MG63 (cell line): ENCODE results near the gene ZNF212. TPM values are rescaled to one million over a fixed set of nuclear protein-coding genes. Genes with fewer than 3 reads are reported as not detected.
"Not testable (repeated sequence)": the region's sequence is repeated elsewhere in the genome, so short reads cannot be mapped to it uniquely, and the experiment has no call there.

Experiments used
- DNase-seq: peaks from one replicate; pipeline ENCODE4 v3.0.0-alpha.2; 2020
- H3K27me3 ChIP-seq: fragments of 250-450 bp; sonication (Bioruptor Pico); 2 replicates; pipeline ENCODE4 v1.5.1; 2020; ENCODE audit warnings: mild to moderate bottlenecking, moderate library complexity
- H3K36me3 ChIP-seq: fragments of 250-450 bp; sonication (Bioruptor Pico); 2 replicates; pipeline ENCODE4 v1.5.1; 2020; ENCODE audit warnings: mild to moderate bottlenecking, moderate library complexity
- H3K4me3 ChIP-seq: fragments of 250-450 bp; sonication (Bioruptor Pico); 2 replicates; pipeline ENCODE4 v1.5.1; 2020; ENCODE audit warnings: mild to moderate bottlenecking, moderate library complexity
- H3K9me3 ChIP-seq: fragments of 250-450 bp; sonication (Bioruptor Pico); 2 replicates; pipeline ENCODE4 v1.5.1; 2020; ENCODE audit warnings: mild to moderate bottlenecking, moderate library complexity
- total RNA-seq: library from RNA; depleted of rRNA; stranded (reverse); fragments of >200 nt; shearing (Covaris generic); gene quantifications from 2 replicates; pipeline ENCODE4 v1.2.3, GENCODE V29; 2014; ENCODE audit warnings: low replicate concordance

ZNF212 gene
- total RNA-seq, 1 experiment from 2014 or later = 8.0 TPM

GRCh38 chr7:149214020-149214720 lies 25.3 kb upstream of the ZNF212 start:
- Histone ChIP-seq H3K4me3 (no peak overlapping the region), H3K27me3 (no peaks in the 10 kb centered on the region), H3K9me3 (no peaks in the 10 kb centered on the region), H3K36me3 (peaks cover 22% of the 10 kb centered on the region)
- DNase-seq = no peak

GRCh38 chr7:149216402-149216801 lies 23.0 kb upstream of the ZNF212 start:
- H3K36me3 ChIP-seq = peaks cover 13% of the 10 kb centered on the region
- no peak overlapping the region for H3K4me3 ChIP-seq
- no peak for DNase-seq
- H3K9me3 ChIP-seq = no peaks in the 10 kb centered on the region
- no peaks in the 10 kb centered on the region for H3K27me3 ChIP-seq

GRCh38 chr7:149217570-149217969 lies 21.9 kb upstream of the ZNF212 start:
- no peak overlapping the region for H3K4me3 ChIP-seq

DNA sequence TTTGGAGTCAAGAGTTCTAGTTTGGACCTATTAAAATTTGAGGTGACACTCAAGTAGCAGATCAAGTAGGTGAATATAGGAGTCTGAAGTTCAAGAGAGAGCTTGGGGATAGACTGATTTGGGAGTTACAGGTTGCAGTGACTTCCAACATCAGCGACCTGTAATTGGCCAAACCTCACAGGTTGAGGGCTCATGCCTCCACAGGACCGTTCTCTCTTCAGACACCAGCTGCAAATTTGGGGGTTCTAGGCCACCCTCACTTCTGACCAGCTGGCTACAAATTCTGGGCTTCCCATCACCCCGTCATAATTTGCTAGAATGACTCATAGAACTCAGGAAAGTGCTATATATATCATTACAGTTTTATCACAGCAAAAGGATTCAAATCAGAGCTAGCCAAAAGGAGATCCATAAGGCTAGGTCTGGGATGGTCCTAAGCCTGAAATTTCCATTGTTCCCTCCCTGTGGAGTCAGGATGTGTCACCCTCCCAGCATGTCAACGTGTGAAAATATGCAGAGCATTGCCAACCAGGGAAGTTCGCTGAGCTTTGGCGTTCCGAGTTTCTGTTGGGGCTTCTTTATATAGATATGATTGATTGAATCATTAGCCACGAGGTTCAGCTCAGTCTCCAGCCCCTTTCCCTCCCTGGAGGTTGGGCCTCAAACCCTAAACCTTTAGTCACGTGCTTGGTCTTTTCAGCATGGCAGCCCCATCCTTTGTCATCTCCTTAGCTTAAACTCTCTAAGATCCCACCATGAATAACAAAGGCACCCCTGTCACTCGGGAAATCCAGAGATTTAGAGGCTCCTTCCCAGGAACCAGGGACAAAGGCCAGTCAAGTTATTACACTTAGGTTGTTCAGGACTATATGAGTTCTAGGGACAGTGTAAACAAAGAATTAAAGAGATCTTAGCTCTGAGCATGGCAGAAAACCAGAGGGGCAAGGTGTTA lies 20.7 kb upstream of the ZNF212 start:
- Histone ChIP-seq H3K27me3 (no peaks in the 10 kb centered on the region), H3K36me3 (peaks cover 7% of the 10 kb centered on the region)

More at GRCh38 chr7:149217570-149217969, 21.9 kb upstream of the ZNF212 start:
- H3K36me3 ChIP-seq = peaks cover 7% of the 10 kb centered on the region
- DNase-seq = no peak
- H3K27me3 ChIP-seq = no peaks in the 10 kb centered on the region
- H3K9me3 ChIP-seq = no peaks in the 10 kb centered on the region

GRCh38 chr7:149220534-149220933 lies 18.9 kb upstream of the ZNF212 start:
- Histone ChIP-seq H3K27me3 (no peaks in the 10 kb centered on the region), H3K9me3 (no peaks in the 10 kb centered on the region), H3K36me3 (peaks cover 3% of the 10 kb centered on the region), H3K4me3 (no peak overlapping the region)
- no peak for DNase-seq

More for the DNA sequence above, 20.7 kb upstream of the ZNF212 start:
- H3K4me3 ChIP-seq = no peak overlapping the region
- no peaks in the 10 kb centered on the region for H3K9me3 ChIP-seq
- no peak for DNase-seq

DNA sequence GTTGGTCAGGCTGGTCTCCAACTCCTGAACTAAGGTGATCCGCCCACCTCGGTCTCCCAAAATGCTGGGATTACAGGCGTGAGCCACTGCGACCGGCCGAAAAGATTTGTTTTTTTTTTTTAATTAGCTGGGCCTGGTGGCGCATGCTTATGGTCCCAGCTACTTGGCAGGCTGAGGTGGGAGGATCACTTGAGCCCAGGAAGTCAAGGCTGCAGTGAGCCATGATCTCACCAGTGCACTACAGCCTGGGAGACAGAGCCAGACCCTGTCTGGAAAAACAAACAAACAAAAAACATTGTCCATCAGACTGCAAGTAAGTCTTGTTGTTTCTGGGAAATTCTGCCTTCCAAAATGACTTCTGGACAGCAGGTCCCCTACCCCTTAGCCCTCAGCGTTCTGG lies 16.3 kb upstream of the ZNF212 start:
- Histone ChIP-seq H3K4me3 (no peak overlapping the region), H3K27me3 (no peaks in the 10 kb centered on the region), H3K36me3 (peaks cover 3% of the 10 kb centered on the region), H3K9me3 (no peaks in the 10 kb centered on the region)
- DNase-seq = no peak

- Histone ChIP-seq H3K4me3 (no peak overlapping the region), H3K27me3 (no peaks in the 10 kb centered on the region), H3K36me3 (peaks cover 3% of the 10 kb centered on the region), H3K9me3 (no peaks in the 10 kb centered on the region)
- DNase-seq = no peak
These were observed 15.7 kb upstream of the ZNF212 start for GRCh38 chr7:149223761-149224160.

DNA sequence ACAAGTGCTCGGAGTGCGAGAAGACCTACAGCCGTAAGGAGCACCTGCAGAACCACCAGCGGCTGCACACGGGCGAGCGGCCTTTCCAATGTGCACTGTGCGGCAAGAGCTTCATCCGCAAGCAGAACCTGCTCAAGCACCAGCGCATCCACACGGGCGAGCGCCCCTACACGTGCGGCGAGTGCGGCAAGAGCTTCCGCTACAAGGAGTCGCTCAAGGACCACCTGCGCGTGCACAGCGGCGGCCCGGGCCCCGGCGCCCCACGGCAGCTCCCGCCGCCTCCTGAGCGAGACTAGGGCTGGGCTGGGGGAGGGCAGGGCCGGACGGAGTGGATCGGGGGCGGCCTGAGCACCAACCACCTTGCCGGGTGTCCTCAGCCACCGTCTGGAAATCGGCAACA lies 15.1 kb upstream of the ZNF212 start:
- DNase-seq = no peak
- no peaks in the 10 kb centered on the region for H3K9me3 ChIP-seq
- peaks cover 3% of the 10 kb centered on the region for H3K36me3 ChIP-seq
- no peaks in the 10 kb centered on the region for H3K27me3 ChIP-seq
- H3K4me3 ChIP-seq = no peak overlapping the region

DNA sequence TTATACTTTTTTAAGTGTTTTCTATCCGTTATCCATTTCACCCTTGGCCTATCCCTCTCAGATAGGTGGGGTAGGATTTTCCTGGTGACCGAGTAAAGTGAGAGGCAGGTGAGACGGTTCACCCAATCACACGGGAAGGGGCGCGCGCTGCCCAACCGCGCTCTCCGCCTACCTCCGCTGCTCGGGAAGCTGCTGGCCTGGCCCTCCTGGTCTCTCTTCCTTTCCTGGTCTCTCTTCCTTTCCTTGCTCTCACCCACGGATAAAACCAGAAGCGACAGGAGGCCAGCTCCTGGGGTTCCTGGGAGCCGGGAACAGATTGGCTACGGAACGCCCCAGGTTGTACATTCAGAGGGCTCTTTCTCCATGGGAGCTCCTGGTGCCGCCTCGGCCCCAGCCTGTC lies 14.3 kb upstream of the ZNF212 start:
- DNase-seq = no peak
- H3K36me3 ChIP-seq = peaks cover 3% of the 10 kb centered on the region
- no peak overlapping the region for H3K4me3 ChIP-seq
- no peaks in the 10 kb centered on the region for H3K27me3 ChIP-seq
- no peaks in the 10 kb centered on the region for H3K9me3 ChIP-seq

GRCh38 chr7:149225656-149226055 lies 13.8 kb upstream of the ZNF212 start:
- Histone ChIP-seq H3K36me3 (no peaks in the 10 kb centered on the region; the same call in 1 of the 2 replicates), H3K4me3 (no peak overlapping the region), H3K27me3 (no peaks in the 10 kb centered on the region), H3K9me3 (no peaks in the 10 kb centered on the region)
- DNase-seq = no peak

GRCh38 chr7:149226366-149226765 lies 13.1 kb upstream of the ZNF212 start:
- H3K9me3 ChIP-seq, H3K27me3 ChIP-seq, DNase-seq, H3K4me3 ChIP-seq, H3K36me3 ChIP-seq: not testable (repeated sequence)

DNA sequence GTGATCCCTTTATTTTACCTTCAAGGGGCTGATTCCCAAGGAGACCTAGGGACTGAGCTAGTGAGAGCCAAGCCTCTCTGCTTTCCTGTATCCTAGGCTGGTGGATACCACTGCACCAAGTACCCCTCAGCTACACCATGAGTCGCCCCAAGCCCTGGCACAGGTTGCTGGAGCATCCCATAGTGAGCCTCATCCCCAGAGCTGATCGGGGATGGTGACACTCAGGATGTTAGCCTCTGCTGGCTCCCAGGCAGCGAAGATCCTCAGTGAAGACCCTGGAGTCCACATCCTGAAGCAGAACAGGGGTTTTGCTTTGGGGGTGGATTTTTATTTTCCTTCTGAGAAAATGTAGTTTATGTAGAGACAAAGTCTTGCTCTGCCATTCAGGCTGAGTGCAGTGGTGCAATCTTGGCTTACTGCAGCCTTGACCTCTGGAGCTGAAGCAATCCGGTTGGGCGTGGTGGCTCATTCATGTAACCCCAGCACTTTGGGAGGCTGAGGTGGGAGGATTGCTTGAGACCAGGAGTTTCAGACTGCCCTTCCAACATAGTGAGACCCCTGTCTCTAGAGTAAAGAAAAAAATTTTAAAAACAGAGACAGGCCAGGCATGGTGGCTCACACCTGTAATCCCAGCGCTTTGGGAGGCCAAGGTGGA lies 12.5 kb upstream of the ZNF212 start:
- H3K9me3 ChIP-seq = no peaks in the 10 kb centered on the region
- H3K27me3 ChIP-seq = no peaks in the 10 kb centered on the region
- H3K36me3 ChIP-seq = no peaks in the 10 kb centered on the region; the same call in 1 of the 2 replicates
- H3K4me3 ChIP-seq = no peak overlapping the region
- DNase-seq = no peak

GRCh38 chr7:149228831-149229471 lies 10.5 kb upstream of the ZNF212 start:
- no peak overlapping the region for H3K4me3 ChIP-seq
- H3K36me3 ChIP-seq = no peaks in the 10 kb centered on the region; the same call in 1 of the 2 replicates
- no peak for DNase-seq
- H3K27me3 ChIP-seq = no peaks in the 10 kb centered on the region
- no peaks in the 10 kb centered on the region for H3K9me3 ChIP-seq

DNA sequence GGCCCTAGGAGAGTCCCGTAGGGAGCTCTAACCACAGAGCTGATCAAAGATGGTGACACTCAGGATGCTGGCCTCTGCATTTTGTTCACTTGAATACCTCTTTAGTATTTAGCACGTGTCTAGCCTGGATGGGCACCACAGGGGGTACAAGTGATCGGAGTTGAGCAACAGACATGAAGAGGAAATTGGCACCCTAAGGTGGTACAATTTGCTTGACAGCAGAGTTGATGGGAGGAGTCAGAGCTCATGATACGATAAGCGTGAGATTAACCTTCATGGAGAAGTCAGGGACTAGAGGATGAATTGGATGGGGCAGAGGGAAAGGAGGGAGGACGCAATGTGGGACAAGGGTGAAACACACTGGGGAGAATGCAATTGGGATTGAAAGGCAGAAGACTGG lies 9.9 kb upstream of the ZNF212 start:
- Histone ChIP-seq H3K27me3 (no peaks in the 10 kb centered on the region), H3K4me3 (no peak overlapping the region), H3K9me3 (no peaks in the 10 kb centered on the region), H3K36me3 (no peaks in the 10 kb centered on the region; the same call in 1 of the 2 replicates)
- DNase-seq = no peak

GRCh38 chr7:149232362-149232761 lies 7.1 kb upstream of the ZNF212 start:
- no peaks in the 10 kb centered on the region for H3K9me3 ChIP-seq
- DNase-seq = no peak
- H3K36me3 ChIP-seq = no peaks in the 10 kb centered on the region
- H3K4me3 ChIP-seq = no peak overlapping the region
- H3K27me3 ChIP-seq = no peaks in the 10 kb centered on the region

- not testable (repeated sequence) for H3K36me3 ChIP-seq, H3K27me3 ChIP-seq, H3K4me3 ChIP-seq, H3K9me3 ChIP-seq
- peak; percentile 82 for DNase-seq
These were observed 5.7 kb upstream of the ZNF212 start for GRCh38 chr7:149233655-149234204.
